Measurements from ENCODE around the gene FGF2. TPM values are rescaled to one million over a fixed set of nuclear protein-coding genes. Genes with fewer than 3 reads are reported as not detected.

The FGF2 gene
- total and polyA plus RNA-seq, 12 donors = 0.85 to 5.3 (median 2.6) TPM

- intact Hi-C loops (cut with DNase I) = no loop called here
- no peak for DNase-seq
- H3K27me3 ChIP-seq = no peaks in the 10 kb centered on the region
- TF ChIP-seq POLR2A (IDR thresholded peaks at IDR 0.05) (no peak), CTCF (IDR thresholded peaks at IDR 0.05) (no peak)
- peak overlapping the region in 3 of 5 donors; percentile 8 to 50 (median 11) for H3K27ac ChIP-seq
- peaks cover 0 to 10% of the 10 kb centered on the region in 2 donors for H3K4me1 ChIP-seq (replicated peaks in 1 of 2)
- 86 to 98% (median 90%) methylated on average over 2 of the region's 2 CpGs for WGBS, 4 donors
- H3K9me3 ChIP-seq (replicated peaks in 1 of 3) = no peaks in the 10 kb centered on the region
- H3K36me3 ChIP-seq (replicated peaks in 1 of 2) = no peaks in the 10 kb centered on the region
- no peak overlapping the region for H3K4me3 ChIP-seq
These were observed 29.1 kb upstream of the FGF2 start for GRCh38 chr4:122797405-122798094.

GRCh38 chr4:122798101-122798500 lies 28.5 kb upstream of the FGF2 start:
- 33 to 47% (median 42%) methylated on average over 5 of the region's 5 CpGs for WGBS, 4 donors
- Histone ChIP-seq H3K27me3 (no peaks in the 10 kb centered on the region), H3K36me3 (replicated peaks in 1 of 2) (no peaks in the 10 kb centered on the region), H3K9me3 (replicated peaks in 1 of 3) (no peaks in the 10 kb centered on the region), H3K4me3 (no peak overlapping the region), H3K27ac (peak overlapping the region in 1 of 5 donors; percentile 50), H3K4me1 (replicated peaks in 1 of 2) (peaks cover 0 to 10% of the 10 kb centered on the region in 2 donors)
- no peak for TF ChIP-seq CTCF (IDR thresholded peaks at IDR 0.05)
- no peak for TF ChIP-seq POLR2A (IDR thresholded peaks at IDR 0.05)
- intact Hi-C loops (cut with DNase I) = no loop called here
- DNase-seq = peak; percentile 14 to 78 (median 30)

- TF ChIP-seq CTCF (IDR thresholded peaks at IDR 0.05) = no peak
- TF ChIP-seq POLR2A (IDR thresholded peaks at IDR 0.05) = no peak
- Histone ChIP-seq H3K27me3 (no peaks in the 10 kb centered on the region), H3K36me3 (replicated peaks in 1 of 2) (no peaks in the 10 kb centered on the region), H3K4me3 (no peak overlapping the region), H3K27ac (no peak overlapping the region), H3K4me1 (replicated peaks in 1 of 2) (peaks cover 0 to 10% of the 10 kb centered on the region in 2 donors), H3K9me3 (replicated peaks in 1 of 3) (no peaks in the 10 kb centered on the region)
- intact Hi-C loops (cut with DNase I) = no loop called here
- 86 to 94% (median 89%) methylated on average over 2 of the region's 2 CpGs for WGBS, 4 donors
- no peak for DNase-seq
These were observed 27.7 kb upstream of the FGF2 start for GRCh38 chr4:122798917-122799316.

- WGBS, 4 donors = 33 to 52% (median 45%) methylated on average over 4 of the region's 4 CpGs
- DNase-seq = peak in 4 of 7 donors; percentile 17 to 63 (median 34)
- Histone ChIP-seq H3K36me3 (replicated peaks in 1 of 2) (no peaks in the 10 kb centered on the region), H3K4me1 (replicated peaks in 1 of 2) (no peaks in the 10 kb centered on the region), H3K27ac (no peak overlapping the region), H3K4me3 (no peak overlapping the region), H3K27me3 (no peaks in the 10 kb centered on the region), H3K9me3 (replicated peaks in 1 of 3) (no peaks in the 10 kb centered on the region)
- intact Hi-C loops (cut with DNase I) = no loop called here
- no peak for TF ChIP-seq POLR2A (IDR thresholded peaks at IDR 0.05)
- no peak for TF ChIP-seq CTCF (IDR thresholded peaks at IDR 0.05)
These were observed 22.8 kb upstream of the FGF2 start for GRCh38 chr4:122803788-122804208.
